Stomach (tissue), 4 donors: ENCODE data around the gene CSNK2B.

Source experiments
- POLR2A ChIP-seq, 4 donors: fragments of 450-650 bp; IDR thresholded peaks; one replicate each; pipeline ENCODE4 v1.6.1; 2016; ENCODE audit warnings: antibody characterized with exemption in 4 of 4, control low read depth in 2 of 4, mild to moderate bottlenecking in 1 of 4, moderate library complexity in 1 of 4
- TF ChIP-seq, protein P1 (sequence below), 7 experiments: fragments of 450-650 bp in 4 of 7; fragments of 200-600 bp in 3 of 7; sonication (generic) in 3 of 7; IDR thresholded peaks; one replicate each; pipeline ENCODE4 v1.5.1; 2016 to 2019; ENCODE audit warnings: antibody characterized with exemption in 7 of 7, control low read depth in 2 of 7, mild to moderate bottlenecking in 1 of 7

DNA sequence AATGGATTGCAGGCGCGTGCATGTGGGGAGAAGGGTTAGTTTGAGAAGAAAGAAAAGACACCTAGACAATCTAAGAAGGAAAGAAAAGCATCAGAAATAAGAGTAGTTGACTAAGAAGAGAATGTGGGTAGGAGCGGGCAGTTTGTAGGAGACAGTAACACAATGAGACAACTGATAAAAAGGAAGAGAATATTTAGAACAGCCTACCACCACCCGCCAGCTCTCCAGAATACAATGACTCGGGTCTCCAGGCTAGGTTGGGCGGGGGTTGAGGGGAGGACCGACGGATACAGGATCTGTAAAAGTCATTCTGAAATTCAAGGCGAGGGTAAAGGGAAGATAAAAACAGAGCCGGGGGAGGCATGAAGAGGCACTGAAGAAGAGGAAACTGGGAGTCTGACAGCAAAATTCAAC lies 36.5 kb downstream of the CSNK2B start:
- TF ChIP-seq, protein P1, sequence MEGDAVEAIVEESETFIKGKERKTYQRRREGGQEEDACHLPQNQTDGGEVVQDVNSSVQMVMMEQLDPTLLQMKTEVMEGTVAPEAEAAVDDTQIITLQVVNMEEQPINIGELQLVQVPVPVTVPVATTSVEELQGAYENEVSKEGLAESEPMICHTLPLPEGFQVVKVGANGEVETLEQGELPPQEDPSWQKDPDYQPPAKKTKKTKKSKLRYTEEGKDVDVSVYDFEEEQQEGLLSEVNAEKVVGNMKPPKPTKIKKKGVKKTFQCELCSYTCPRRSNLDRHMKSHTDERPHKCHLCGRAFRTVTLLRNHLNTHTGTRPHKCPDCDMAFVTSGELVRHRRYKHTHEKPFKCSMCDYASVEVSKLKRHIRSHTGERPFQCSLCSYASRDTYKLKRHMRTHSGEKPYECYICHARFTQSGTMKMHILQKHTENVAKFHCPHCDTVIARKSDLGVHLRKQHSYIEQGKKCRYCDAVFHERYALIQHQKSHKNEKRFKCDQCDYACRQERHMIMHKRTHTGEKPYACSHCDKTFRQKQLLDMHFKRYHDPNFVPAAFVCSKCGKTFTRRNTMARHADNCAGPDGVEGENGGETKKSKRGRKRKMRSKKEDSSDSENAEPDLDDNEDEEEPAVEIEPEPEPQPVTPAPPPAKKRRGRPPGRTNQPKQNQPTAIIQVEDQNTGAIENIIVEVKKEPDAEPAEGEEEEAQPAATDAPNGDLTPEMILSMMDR (IDR thresholded peaks at IDR 0.05) = no peak
- no peak for TF ChIP-seq POLR2A (IDR thresholded peaks at IDR 0.05)
